ENCODE results near the gene GMEB2.
"Not testable (repeated sequence)": the region's sequence is repeated elsewhere in the genome, so short reads cannot be mapped to it uniquely, and the experiment has no call there.

Gene GMEB2

DNA sequence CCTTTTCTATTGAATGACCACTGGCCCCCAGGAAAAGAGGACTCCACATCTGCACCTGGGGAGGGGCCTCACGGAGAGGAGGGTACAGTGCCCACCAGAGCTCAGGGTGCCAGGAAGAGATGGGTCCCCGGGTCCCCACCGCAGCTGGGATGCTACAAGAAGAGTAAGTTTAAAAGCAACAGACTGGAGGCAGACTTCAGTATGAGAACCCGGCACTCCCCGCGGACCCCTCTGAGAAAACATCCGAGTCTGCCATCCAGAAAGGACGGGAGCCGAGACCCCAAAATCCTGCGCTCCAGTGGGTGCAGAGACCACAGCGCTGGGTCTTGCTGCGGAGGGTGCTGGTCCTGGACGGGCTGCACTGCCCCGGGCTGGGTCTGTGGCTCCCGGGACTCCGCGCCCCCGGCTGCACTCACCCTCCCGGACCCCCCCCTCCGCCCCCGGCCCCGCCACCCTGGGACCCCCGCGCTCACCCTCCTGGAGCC lies 53.2 kb downstream of the GMEB2 start:
- no peak for DNase-seq

DNA sequence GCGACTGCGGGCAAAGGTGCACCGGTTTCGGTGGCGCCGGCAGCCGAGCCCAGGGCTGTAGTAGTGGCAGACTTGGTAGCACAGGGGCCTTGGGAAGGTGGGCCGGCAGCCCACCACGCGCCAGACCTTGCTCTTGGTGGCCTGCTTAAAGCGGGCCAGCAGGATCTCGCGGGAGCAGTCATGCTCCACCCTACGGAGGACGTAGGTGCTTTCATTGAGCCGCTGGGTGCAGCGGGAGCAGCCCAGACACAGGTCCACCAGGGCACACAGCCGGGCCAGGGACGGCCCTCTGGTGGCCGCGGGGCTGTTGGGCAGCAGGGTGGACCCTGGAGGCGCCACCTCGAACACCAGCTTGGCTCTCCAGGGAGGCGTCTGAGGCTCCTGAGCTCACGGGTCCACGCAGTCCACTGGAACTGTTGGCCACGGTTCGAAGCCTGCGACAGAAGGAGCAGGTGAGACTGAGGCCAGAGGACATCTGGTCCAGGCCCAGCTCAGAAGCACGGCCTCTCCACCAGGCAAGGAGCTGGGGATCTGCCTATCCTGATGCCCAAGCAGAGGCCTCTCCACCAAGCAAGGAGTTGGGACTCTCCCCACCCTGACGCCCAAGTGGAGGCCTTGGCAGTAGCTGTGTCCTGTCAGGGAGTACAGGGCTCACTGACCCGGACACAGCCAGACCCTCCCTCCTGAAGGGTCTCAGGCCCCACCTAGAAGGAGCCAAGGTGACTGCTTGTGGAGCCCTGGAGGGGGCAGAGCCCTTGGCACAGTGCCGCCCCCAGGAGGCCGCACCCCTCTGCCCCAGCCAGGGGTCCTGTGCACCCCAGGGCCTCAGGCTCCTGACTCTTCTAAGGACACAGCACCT lies 53.9 kb downstream of the GMEB2 start:
- no peak for DNase-seq

DNA sequence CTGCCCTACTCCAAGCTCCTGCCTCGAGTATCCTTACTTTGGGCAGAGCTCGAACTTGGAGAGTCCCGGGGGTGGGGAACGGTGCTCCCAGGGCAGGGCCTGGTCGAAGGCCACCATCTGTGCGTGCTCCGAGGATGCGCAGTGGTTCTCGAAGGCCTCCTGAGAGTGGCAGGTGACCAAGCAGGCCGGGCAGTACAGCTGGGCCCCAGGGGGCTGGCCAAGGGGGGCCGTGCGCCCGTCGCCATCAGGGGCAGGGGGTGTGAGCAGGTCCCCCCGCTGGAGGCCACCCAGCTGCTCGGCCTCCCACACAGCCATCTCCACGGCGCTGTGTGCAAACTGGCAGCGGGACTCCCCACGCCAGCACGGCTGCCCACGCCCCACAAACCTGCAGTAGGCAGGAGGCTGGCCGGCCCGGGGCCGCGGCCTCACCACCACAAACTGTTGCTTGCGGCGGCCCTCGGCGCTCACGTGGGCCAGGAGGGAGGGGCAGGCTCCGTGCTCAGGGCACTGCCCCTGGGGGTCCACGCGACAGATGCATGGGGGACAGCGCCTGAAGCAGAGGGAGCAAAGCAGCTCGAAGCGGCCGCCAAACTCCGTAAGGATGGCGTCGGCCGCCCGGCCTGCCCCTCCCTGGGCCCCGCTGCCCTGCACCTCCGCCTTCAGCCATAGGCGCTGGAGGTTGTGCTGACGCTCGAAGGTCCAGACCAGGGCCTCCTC lies 54.7 kb downstream of the GMEB2 start:
- no peak for DNase-seq

DNA sequence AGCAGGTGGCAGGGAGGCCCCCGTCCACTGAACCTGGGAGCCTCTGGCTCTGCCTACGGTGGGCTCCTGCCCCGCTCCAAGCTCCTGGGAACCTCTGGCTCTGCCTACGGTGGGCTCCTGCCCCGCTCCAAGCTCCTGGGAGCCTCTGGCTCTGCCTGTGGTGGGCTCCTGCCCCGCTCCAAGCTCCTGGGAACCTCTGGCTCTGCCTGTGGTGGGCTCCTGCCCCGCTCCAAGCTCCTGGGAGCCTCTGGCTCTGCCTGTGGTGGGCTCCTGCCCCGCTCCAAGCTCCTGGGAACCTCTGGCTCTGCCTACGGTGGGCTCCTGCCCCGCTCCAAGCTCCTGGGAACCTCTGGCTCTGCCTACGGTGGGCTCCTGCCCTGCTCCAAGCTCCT lies 55.8 kb downstream of the GMEB2 start:
- not testable (repeated sequence) for DNase-seq

DNA sequence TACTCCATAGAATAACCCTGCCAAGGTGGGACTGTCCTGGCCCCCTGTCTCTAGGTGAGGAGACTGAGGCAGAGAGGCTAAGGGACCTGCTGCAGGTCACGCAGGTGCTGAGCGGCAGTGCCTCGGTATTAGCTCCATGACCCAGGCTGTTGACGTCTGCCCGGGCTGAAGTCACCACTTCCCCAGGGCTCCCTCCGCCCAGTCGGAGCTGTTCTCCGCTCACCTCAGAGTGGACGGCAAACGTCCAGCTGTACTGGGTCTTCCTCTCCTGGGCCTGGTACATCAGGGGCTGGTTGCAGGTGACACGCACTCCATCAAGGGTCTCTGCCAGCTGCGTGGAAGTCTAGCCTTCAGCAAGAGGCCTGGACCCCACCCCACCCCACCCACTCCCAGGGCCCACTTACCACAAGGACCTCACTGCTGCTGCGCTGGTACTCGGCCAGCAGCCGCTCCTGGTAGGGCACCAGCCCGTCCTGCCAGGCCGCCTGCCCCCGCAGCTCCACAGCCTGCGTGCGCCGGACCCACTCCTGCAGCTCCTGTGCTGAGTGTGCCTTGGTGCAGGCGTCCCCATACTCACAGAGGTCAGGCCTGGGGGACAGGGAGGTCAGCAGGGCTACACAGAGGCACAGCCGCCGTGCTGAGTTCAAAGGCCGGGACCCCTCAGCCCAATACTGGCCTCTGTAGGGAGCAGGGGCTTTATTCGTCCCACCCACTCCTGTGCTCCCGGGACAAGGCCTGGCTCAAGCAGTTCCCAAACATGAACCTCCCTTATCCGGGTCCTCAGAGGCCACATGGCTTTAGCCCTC lies 56.4 kb downstream of the GMEB2 start:
- no peak for DNase-seq

DNA sequence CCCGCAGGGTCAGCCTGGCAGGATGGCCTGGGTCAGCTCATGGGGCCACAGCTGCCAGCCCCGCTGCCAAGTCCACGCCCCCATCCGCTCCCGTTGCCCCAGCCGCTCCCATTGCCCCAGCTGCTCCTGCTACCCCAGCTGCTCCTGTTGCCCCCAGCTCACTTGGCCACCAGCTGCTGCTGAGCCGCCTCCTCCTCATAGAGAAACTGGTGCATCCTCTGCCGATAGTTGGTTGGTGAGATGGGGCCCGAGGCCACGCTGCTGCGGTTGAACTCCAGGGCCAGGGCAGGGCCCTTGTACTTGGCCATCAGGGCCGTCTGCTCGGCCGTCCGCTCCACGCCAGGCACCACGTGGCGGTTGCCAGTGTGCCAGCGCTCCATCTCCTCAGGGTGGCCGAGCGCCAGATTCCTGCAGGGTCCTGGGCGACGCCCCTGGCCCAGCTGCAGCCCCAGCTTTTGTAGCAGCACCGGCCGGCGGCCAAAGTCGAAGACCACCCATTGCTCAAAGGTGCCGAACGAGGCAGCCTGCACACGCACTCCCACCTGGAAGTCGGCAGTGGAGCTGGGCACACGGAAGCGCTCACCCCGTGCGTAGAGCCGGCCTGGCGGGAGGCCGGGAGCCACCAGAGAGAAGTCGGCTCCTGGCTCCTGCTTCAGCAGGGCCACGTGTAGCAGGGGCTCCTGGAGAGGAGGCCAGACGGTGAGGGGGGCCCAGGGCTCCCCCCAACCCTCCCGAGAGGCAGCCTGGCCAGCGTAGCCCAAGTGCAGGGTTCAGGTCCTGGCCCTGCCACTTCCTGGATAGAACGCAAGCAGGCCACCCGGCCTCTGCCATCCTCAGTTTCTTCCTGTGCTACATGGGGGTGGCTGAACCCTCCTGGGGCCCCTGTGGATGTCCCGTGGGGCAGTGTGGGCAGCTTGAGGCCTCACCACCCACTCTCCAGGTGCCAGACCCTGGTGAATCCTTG lies 57.6 kb downstream of the GMEB2 start:
- no peak for DNase-seq

DNA sequence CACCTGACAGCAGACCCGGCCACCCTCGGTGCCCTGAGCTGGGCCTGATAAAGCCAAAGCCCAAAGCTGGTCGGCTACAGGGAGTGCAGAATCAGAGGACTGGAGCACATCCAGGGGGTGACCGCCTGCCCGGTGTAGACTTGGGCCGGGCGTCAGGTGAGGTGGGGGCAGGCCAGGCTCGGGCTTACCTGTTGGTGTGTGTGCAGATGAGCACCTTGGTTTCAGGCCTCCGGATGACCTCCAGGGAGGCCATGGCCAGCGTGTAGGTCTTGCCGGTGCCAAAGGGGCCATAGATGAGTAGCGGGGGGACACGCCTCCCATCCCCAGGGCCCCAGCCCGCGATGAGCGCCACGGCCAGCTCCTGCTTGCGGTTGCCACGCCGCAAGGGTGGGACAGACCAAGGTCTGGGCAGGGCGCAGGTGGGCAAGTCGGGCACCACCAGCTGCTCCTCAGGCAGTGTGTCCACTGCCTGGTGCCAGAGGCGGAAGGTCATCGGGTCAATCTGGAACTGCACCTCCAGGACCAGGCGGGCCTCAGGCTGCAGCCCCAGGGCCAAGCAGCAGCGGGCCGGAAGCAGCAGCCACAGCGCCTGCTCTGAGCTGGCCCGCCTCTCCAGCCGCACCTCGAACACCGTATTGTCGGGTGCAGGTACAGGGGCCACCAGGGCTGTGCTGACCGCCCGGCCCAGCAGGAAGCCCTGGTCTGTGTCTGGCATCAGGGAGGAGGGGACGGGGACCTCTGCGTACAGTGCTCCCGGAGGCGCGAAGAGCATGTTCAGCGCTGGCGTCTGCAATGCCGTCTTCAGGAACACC lies 58.5 kb downstream of the GMEB2 start:
- DNase-seq, result no peak

DNA sequence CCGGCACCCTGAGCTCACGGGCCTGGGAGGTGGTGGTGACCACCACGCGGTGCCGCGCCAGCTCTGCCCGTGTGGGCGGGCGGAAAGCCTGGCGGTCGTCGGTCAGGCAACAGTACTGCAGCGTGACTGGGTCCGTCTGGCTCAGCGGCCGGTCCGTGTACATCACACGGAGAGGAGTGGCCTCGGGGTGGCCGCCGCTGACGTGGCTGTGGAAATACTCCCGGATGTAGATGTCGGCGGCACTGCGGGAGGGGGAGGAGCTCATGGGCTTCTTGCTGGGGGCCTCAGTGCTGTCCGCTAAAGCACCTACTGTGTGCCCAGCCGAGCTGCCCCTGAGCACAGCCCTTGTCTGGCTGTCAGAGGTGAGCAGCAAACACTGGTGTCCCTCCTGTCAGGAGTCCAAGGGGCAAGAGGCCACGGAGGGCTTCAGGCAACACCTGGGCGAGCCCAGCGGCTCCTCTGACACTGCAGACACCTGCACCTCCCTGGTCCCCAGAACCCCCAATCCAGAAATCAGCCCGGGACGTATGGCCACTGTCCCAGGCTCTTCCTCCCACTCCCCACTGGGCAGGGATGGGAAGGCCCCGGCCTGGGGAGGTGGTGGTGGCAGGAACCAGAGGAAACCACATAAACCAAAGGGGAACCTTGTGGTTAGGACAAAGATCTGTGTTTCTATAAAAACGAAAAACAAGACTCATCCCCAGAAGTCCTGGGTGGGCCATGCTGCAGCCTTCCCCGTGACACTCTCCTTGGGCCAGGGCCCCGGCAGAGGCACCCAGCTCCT lies 59.3 kb downstream of the GMEB2 start:
- DNase-seq, result peak in 3 of 56 donors; percentile 8 to 33 (median 10)

DNA sequence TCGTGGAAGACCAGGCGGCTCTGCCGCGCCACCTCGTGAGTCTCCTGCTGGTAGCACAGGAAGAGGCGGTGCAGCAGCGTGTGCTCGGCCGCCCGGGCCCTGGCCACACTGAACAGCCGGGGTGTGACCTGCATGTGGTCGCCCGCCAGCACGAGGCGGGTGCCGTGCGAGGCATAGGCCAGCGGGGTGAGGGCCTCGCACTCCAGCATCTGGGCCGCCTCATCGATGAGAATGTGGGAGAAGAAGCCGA lies 59.8 kb downstream of the GMEB2 start:
- no peak for DNase-seq

DNA sequence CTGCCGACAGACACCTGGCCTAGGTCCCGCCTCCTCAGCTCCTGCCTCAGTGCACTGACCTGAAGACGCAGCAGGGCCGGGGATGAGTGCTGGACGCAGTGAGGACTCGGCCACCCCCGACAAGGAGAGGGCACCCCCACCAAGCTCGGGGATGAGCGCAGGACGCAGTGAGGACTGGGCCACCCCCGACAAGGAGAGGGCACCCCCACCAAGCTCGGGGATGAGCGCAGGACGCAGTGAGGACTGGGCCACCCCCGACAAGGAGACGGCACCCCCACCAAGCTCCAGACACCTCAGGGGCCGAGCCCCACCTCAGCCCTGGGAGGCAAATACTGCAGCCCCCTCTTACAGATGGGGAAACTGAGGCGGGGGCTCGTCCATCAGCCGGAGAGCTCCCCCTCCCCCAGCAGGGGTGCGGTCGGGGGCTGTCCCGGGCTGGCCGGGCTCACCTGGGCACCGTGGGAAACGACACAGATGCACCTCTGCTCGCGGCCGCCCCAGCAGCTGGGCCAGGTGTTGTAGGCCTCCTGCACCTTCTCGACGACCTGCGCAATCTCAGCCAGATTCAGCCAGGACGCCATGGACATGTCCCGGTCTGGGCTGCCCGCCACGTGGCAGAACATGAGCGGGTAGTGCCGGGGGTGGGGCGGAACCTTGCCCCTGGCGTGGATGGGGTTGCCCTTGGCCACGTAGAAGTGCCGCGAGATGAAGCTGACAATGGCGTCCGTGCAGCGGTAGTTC lies 60.3 kb downstream of the GMEB2 start:
- DNase-seq, result no peak

DNA sequence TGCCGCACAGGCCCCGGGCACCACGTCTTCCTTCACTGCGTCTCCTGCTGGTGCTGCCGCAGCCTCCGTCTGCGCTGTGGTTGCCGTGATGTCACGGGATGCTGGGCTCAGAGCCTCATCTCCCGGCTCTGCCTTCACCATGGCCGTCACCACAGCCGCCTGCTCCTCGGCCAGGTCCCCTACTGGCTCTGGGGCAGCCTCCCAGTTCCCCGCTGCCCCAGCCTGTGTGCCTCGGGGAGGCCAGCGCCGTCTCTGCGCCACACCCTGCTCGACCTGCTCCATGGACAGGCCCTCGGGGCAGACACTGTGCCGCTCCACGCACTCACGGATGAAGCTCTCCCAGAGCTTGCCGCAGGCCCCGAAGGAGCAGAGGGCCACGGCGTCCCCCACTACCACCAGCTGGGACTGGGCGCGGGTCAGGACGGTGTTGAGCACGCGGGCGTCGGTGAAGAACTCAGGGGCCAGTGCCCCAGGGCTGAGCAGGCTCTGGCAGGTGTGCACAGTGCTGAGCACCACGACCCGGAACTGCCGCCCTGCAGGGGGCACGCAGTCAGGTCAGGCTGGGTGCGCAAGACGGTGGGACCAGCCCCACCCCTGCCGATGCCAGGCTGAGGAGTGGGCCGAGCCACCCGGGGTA lies 61.1 kb downstream of the GMEB2 start:
- no peak for DNase-seq

DNA sequence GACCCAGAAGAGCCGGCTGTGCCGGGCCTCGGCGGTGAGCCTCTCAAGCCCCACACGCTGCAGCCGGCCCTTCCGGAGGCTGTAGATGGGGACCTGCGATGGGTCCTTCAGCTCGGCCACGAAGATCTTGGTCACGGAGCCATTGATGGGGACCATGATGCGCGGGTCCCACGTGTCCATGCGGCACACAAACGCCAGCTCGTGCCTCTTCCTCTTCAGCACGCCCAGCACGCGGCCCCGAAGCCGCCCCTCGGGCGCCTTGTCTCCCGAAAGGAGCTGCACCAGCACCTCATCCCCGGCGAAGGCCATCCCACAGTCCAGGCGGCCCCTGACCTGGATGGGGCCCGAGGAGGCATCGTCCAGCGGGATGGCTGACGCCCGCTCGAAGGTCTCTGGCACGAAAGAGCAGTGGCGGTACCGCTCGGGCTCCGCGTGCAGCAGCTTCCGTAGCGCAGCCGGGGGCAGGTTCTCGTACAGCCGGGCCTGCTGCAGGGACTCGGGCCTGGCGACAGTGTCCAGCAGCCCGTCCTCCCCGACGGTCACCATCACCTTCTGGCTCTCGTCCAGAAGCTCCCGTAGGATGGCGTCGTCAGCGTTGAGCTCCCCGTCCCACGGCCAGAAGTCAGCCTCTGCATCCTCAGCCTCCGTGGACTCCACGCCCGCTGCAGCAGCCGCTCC lies 61.7 kb downstream of the GMEB2 start:
- no peak for DNase-seq

DNA sequence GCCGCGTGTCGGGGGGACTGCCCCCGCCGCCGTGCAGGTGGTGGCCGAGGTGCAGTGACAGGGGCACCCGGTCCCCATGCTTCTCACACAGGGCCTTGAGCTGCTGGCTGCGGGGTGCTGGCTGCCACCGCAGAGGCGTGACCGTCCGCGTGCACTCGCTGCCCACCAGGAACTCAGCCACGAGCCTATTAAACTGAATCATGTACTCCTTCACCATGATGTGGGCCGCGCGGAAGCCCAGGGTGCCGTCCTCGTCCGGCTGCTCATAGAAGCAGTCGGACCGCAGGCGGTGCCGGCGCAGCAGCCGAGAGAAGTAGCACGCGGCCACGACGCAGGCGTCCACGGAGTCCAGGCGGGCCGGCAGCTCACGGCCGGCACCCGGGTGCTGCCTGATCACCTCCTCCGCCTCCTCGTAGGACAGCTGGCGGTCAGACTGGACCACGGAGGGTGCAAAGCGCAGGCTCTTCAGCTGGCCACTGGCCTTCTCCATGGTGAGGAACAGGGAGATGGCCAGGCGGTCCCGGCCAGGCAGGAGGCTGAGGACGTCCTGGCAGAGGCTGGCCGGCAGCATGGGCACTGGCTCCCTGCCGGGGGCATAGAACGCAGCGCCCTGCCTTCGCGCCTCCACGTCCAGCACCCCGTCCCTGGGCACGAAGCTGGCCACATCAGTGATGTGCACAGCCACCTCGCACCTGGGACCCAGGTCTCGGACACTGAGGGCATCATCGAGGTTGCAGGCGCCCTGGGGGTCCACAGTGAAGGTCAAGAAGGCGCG lies 62.7 kb downstream of the GMEB2 start:
- no peak for DNase-seq

DNA sequence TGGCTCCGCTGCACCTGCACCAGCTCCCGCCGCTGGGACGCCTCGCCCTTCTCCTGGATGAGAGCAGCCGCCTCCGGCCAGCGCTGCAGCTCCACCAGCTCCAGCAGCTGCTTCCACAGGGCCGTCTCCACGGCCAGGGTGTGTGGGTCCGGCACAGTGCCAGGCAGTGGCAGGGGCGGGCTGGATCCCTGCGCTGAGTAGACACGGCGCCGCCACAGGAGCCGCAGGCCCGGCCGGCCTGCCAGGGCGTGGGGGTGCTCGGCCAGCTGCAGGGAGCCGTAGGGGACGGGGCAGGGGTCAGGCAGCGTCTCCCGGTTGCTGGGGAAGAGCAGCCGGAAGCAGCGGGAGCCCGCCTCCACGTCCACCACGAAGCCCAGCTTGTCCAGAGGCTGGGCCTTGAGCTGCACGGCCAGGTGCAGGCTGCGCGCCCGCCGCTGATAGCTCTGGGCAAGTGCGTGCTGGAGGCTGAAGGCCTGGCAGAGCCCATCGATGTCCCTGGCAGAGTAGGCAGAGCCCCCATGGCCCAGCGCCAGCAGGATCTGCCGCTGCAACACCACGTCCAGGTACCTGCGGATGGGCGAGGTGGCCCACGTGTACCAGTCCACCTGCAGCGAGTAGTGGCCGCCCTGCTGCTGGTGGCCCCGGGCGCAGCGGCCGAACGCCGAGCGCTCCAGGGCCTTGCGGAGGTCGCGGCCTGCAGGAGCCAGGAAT lies 63.5 kb downstream of the GMEB2 start:
- DNase-seq, result no peak

DNA sequence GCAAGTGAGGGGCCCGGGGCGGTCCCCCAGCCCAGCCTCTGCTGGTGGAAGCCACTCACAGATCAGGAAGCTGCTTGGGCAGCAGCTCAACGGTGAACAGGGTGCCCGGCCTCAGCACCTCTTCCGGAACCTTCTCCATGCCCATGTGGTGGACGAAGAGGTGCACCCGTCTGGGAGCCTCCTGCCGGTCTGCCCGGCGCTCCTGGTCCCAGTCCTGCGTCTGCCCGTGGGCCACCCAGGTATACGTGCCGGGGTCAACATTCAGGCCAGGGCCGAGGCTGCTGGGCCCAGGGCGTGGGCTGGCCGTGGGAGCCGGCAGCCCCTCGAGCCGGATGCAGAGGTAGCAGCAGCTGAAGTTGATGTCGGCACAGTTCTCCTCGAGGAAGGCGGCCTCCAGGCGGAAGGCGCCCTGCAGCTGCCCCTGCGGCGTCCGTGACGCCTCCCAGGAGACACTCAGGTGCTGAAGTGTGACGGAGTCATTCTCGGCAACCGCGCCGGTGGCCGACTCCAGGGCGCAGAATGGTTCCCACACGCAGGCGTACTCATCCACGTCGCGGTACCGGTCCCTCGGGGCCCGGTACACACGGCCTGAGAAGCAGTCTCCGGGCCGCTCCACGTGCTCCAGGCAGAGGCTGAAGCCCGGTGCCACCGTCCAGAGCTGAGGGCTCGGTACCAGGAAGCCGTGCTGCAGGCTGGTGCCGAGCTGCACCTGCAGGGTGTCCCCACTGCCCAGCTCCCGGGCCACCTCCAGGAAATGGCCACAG lies 64.3 kb downstream of the GMEB2 start:
- no peak for DNase-seq

Measured in nucleus accumbens (tissue), 56 donors.